HG03469 (cell line): Measurements from ENCODE around the gene WHRN.

Experiments
- ATAC-seq: cut with Tn5 transposase; IDR thresholded peaks from one replicate; pipeline ENCODE4 v1.9.1; 2021; ENCODE audit warnings: mild to moderate bottlenecking, moderate library complexity, moderate number of reproducible peaks; ENCODE audit not compliant: unreplicated experiment

WHRN gene

DNA sequence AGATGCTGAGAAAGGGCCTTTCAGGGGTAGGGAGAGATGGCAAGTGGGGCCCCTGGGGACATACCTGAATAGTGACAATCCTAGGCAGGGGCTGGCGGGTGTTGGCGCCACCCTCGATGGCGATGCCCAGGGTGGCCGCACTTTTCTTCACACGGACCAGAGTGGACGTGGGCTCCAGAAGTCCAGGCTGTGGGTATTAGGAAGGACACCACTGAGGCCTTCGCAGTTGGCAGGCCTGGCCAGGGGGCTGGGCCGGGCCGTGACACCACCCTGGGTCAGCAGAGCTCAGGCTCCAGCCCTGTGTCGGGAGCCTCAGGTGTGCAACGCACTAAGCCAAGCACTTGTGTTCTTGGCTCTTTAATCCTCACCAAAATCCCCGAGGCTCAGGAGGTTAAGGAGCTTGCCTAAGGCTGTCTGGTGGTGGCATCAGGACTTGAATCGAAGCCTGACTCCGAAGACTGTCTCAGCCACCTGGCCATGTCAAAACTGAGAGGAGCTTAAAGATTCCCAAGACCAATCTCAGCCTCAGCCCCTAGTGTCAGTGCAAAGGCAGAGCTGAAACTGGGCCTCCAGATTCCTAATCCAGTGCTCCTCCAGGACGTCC is 102.0 kb downstream of the WHRN start:
- no peak for ATAC-seq

DNA sequence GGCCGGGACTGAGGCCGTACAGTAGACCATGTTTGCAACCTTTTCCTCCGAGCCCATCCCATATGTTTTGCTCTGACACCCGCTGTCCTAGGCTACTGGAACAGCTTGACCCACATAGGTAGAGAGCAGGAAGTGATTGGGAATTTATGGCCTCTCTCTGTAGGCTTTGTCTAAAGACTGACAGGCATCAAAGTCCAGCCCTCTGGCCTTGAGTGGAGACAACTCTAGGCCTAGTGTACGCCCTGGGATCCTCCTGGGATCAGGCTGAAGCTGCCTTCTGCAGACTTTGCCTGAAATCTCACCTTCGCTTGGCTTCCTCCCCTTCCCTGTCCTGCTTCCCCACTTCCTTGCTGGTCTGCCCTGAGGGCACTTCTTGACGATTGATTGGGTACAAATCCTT is 103.9 kb downstream of the WHRN start:
- ATAC-seq, result no peak

DNA sequence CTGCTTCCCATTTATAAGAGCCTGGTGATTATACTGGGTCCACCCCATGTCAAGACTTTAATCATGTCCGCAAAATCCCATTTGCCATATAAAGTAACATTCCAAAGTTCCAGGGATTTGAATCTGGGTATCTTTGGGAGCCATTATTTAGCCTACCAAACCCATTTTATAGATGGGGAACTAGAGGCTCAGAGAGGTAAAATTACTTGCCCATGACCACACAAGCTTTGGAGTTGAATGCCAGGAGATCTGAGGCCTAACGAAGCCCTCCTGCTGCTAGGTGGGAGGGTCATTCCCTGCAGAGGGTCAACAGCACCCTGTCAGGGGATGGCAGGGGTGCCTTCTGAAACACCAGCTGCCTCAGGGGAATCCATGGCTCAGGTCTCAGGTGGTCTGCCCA is 104.5 kb downstream of the WHRN start:
- no peak for ATAC-seq

DNA sequence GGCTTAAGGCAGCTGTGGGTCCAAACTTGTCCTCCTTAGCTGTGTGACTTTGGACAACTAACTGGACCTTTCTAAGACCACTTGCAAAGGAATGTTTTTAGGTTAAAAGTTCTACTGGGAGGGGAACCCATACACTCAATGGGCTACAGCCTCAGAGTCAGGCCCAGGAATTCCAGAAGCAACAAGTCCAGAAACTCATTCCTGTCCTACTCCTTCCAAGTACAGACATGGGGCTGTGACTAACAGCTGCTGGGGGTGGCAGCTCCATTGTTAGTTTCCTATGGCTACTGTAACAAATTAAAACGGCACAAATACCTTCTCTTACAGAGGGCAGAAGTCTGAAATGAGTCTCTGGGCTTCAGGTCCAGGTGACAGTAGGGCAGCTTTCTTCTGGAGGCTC is 105.1 kb downstream of the WHRN start:
- ATAC-seq, result no peak

GRCh38 chr9:114399381-114399780 is 105.9 kb downstream of the WHRN start:
- ATAC-seq, result no peak

DNA sequence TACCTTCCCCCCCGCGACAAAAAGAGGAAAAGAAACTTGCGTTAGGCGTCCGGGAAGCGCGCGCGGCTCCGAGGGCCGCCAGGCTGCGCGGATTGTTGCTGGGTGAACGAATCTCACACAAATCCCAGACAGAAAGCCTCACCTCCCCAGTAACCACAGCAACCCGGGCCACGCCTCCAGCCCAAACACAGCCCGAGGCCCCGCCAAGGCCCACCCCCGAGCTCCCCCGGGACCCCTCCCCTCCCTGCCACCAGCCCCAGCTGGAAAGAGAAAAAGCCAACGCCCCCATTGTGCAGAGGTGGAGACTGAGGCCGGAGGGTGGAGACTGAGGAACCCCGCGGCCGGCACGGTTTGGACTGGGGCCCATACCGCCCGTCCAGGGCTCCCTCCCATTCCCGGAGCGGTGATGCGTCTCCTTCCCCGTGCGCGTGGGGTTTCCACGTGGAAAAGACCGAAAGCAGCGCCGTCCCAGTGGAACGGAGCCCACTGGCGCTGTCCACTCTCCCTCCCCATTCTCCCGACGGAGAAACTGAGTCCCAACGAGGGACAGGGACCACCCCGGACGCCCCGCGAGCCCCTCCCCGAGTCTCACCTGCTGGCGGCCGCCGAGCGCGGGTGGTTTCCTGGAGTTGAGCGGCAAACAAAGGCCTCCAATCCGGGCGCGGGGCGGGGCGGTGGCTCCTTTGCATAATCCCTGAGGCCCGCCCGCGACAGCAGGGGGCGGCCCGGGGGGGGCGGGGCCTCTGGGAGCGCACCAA is 107.2 kb downstream of the WHRN start:
- peak; percentile 56 for ATAC-seq

- no peak for ATAC-seq
Measured at GRCh38 chr9:114397219-114397847, 107.9 kb downstream of the WHRN start.

GRCh38 chr9:114396558-114397218 is 108.6 kb downstream of the WHRN start:
- ATAC-seq, result no peak

DNA sequence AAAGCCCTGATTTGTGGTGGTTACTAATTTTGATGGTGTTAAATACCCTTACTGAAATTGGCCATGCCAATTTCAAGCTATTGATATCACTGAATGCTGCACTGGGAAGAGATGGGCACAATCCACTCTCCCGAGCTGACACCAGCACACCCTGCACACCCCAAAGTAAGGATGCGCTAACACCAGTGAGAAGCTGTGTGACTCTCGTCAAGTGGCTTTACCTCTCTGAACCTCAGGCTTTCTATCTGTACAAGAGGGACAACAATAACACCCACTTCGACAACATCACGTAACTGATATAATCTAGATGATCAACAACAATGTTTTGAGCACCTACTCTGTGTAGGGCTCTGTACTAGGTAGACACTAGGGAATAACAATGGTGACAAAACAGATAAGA is 109.5 kb downstream of the WHRN start:
- no peak for ATAC-seq

- ATAC-seq, result no peak
Measured at GRCh38 chr9:114395334-114395617, 110.0 kb downstream of the WHRN start.

GRCh38 chr9:114394523-114395333 is 110.5 kb downstream of the WHRN start:
- ATAC-seq, result no peak

DNA sequence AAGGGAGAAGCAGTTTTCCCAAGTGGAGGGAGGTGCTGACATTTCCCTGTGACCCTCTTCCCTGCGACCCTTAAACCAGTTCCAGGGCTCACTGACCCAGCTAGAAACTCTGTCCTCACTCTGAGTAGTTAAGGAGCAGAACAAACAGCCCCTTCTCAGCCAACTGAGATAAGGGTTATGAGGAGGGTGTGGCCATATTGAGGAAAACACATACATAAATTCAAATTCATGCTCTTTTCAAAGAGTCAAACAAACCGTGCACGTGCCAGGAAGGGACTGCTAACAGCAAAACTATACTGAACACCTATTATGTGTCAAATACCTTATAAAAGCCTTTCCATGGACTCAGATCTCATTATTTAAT is 112.5 kb downstream of the WHRN start:
- ATAC-seq, result no peak

- no peak for ATAC-seq
Measured at GRCh38 chr9:114390952-114391351, 114.3 kb downstream of the WHRN start.

GRCh38 chr9:114389612-114390368 is 115.5 kb downstream of the WHRN start:
- no peak for ATAC-seq

GRCh38 chr9:114388764-114389375 is 116.4 kb downstream of the WHRN start:
- no peak for ATAC-seq

- ATAC-seq, result no peak
Measured at GRCh38 chr9:114388357-114388682, 117.0 kb downstream of the WHRN start.

- ATAC-seq, result no peak
Measured at GRCh38 chr9:114387680-114388356, 117.5 kb downstream of the WHRN start, which contains the start of gene AKNA. TSS of gene AKNA (minus strand) at chr9:114387982. CDS start at chr9:114381333, 6,649 bp downstream.

DNA sequence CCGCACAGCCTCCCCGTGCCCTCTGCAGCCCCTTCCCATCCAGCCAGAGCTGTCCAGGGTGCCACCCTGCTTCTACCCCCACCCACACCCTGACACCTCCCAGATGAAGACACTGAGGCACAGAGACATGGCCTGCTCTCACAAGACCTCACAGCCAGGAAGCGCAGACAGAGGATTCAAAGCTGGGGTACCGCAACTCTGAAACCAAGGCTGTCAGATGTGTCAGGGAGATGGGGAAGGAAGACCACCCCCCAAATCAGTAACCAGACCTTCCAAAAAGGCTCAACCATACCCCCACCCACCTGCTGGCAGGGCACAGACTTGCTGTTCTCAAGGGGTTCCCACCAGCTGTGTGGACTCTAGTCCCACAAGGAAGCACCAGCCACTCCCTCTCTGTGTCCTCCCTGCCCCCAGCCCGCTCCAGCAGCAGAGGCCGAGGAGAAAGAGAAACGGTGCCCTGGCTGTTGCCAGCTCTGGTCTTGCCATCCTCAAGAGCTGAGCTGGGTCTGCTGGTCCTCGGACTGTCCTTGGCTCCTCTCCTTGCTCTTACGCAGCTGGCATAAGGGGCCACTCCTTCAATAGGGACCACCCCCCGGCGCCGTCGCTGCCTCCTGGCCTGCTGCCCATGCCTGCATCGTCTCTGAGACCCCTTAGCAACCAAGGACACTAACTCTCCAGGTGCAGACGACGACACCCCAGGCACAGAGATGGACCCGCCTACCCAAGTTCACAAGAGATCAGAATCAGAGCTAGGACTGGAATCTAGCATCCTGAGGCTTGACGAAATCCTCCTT is 118.2 kb downstream of the WHRN start:
- no peak for ATAC-seq
